RWPE2 (cell line): ENCODE measurements around the gene MAP3K6.

Source experiments
- ATAC-seq: fragments of 200-7000 bp; cut with Tn5 transposase; 3 replicates; pipeline ENCODE4 v1.9.1; 2021; ENCODE audit warnings: low read depth
- DNase-seq: peaks from one replicate; pipeline ENCODE4 v3.0.0-alpha.2; 2020; ENCODE audit warnings: low spot score
- H3K27ac ChIP-seq: fragments of 450-650 bp; 2 replicates; pipeline ENCODE4 v1.5.1; 2017; ENCODE audit warnings: mild to moderate bottlenecking; ENCODE audit not compliant: poor library complexity, severe bottlenecking
- H3K27me3 ChIP-seq: fragments of 250-450 bp; sonication (Bioruptor Pico); 2 replicates; pipeline ENCODE4 v1.5.1; 2021; ENCODE audit warnings: mild to moderate bottlenecking, moderate library complexity; ENCODE audit not compliant: insufficient read depth, poor library complexity, severe bottlenecking
- H3K36me3 ChIP-seq: fragments of 250-450 bp; sonication (Bioruptor Pico); 2 replicates; pipeline ENCODE4 v1.5.1; 2020; ENCODE audit warnings: low read depth, mild to moderate bottlenecking, moderate library complexity
- H3K4me1 ChIP-seq: fragments of 250-450 bp; sonication (Bioruptor Pico); 2 replicates; pipeline ENCODE4 v1.5.1; 2021; ENCODE audit warnings: mild to moderate bottlenecking, moderate library complexity; ENCODE audit not compliant: insufficient read depth, poor library complexity, severe bottlenecking
- H3K4me3 ChIP-seq: fragments of 250-450 bp; sonication (Bioruptor Pico); 2 replicates; pipeline ENCODE4 v1.5.1; 2021; ENCODE audit warnings: mild to moderate bottlenecking, moderate library complexity; ENCODE audit not compliant: severe bottlenecking
- H3K9me3 ChIP-seq: fragments of 250-450 bp; sonication (Bioruptor Pico); 2 replicates; pipeline ENCODE4 v1.5.1; 2021; ENCODE audit warnings: mild to moderate bottlenecking, moderate library complexity; ENCODE audit not compliant: severe bottlenecking
- CTCF ChIP-seq: fragments of 450-650 bp; IDR thresholded peaks from one replicate; pipeline ENCODE4 v1.5.1; 2017; ENCODE audit warnings: mild to moderate bottlenecking, moderate library complexity; ENCODE audit not compliant: poor library complexity, severe bottlenecking

Gene MAP3K6

GRCh38 chr1:27383661-27384060, 16.9 kb upstream of the MAP3K6 start:
- H3K4me3 ChIP-seq, result no peak overlapping the region
- no peak for TF ChIP-seq CTCF
- H3K36me3 ChIP-seq, result no peaks in the 10 kb centered on the region
- no peak for ATAC-seq
- no peak for DNase-seq
- H3K27me3 ChIP-seq, result no peaks in the 10 kb centered on the region
- no peaks in the 10 kb centered on the region for H3K9me3 ChIP-seq
- H3K4me1 ChIP-seq, result no peaks in the 10 kb centered on the region
- H3K27ac ChIP-seq, result no peak overlapping the region

- Histone ChIP-seq H3K36me3 (no peaks in the 10 kb centered on the region), H3K4me3 (peak within 1 kb of the TSS; percentile 34), H3K27ac (no peak within 1 kb of the TSS), H3K9me3 (no peaks in the 10 kb centered on the region), H3K4me1 (no peaks in the 10 kb centered on the region), H3K27me3 (no peaks in the 10 kb centered on the region)
- peak; percentile 88 for ATAC-seq
- no peak for TF ChIP-seq CTCF
- DNase-seq, result no peak
Measured at GRCh38 chr1:27383039-27383605, 16.4 kb upstream of the MAP3K6 start, which contains the start of gene CD164L2. Gene CD164L2, minus strand, starts transcription at chr1:27383333. Its CDS starts 94 bp downstream, at chr1:27383239.

GRCh38 chr1:27381969-27382762, 15.4 kb upstream of the MAP3K6 start:
- no peaks in the 10 kb centered on the region for H3K27me3 ChIP-seq
- DNase-seq (no peak), ATAC-seq (no peak)
- no peak overlapping the region for H3K27ac ChIP-seq
- no peaks in the 10 kb centered on the region for H3K36me3 ChIP-seq
- H3K4me3 ChIP-seq, result no peak overlapping the region
- no peaks in the 10 kb centered on the region for H3K9me3 ChIP-seq
- TF ChIP-seq CTCF, result no peak
- no peaks in the 10 kb centered on the region for H3K4me1 ChIP-seq

- TF ChIP-seq CTCF, result no peak
- ATAC-seq (no peak), DNase-seq (no peak)
- no peaks in the 10 kb centered on the region for H3K9me3 ChIP-seq
- no peak overlapping the region for H3K27ac ChIP-seq
- no peaks in the 10 kb centered on the region for H3K36me3 ChIP-seq
- H3K4me1 ChIP-seq, result no peaks in the 10 kb centered on the region
- H3K27me3 ChIP-seq, result no peaks in the 10 kb centered on the region
- no peak overlapping the region for H3K4me3 ChIP-seq
Measured at GRCh38 chr1:27380766-27381733, 14.3 kb upstream of the MAP3K6 start.
